HS-27A (cell line): ENCODE data around the gene LAMA2.
"Not testable (repeated sequence)": the region's sequence is repeated elsewhere in the genome, so short reads cannot be mapped to it uniquely, and the experiment has no call there.

Experiments
- DNase-seq: peaks from one replicate; pipeline ENCODE4 v3.0.0-alpha.2; 2012; ENCODE audit warnings: low read depth, missing footprints

LAMA2 gene

DNA sequence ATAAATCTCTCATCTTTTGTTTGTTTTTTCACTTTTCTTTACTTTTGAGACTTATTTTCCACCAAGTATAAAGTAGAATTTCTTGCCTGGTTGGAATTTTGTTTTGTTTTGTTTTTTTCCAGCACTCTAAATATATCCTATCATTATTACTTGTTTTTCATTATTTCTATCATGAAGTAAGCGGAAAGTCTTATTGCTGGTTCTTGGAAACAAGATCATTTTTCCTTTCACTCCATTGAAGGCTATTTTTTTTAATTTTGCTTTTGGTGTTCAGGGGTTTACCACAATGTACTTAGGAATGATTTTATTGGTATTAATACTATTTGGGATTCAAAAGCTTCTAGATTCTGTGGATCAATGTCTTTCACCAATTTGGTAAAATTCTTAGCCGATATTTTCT lies 190.1 kb downstream of the LAMA2 start:
- no peak for DNase-seq

DNA sequence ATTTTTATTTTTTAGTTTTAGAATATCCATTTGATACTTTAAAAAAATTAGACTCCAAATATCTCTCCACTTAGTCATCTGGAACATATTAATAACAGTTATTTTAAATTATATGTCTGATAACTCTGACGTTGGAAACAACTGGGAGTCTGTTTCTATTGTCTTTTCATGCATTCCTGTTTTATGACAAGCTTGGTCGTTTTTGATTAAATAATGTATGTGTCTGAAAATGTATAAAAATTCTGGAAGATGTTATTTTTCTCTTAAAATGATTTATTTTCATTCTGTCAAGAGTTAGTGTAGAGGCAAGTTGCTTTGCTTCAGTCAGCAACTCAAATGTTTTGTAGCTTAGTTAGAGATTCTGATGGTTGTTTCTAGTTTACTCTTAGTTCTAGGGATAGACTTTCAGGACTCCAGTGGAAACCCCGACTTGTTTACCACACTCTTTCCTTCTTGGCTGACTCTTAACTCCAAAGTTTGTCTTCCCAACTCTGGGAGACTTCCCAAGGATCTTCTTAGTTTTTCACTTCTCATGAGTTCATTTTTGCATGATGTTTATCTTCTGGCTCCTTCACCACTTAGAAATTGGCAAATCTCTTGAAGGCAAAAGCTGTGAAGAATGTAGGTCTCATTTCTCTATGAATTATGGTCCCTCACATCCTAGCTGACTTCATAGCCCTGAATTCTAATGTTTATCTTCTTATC lies 190.9 kb downstream of the LAMA2 start:
- no peak for DNase-seq

DNA sequence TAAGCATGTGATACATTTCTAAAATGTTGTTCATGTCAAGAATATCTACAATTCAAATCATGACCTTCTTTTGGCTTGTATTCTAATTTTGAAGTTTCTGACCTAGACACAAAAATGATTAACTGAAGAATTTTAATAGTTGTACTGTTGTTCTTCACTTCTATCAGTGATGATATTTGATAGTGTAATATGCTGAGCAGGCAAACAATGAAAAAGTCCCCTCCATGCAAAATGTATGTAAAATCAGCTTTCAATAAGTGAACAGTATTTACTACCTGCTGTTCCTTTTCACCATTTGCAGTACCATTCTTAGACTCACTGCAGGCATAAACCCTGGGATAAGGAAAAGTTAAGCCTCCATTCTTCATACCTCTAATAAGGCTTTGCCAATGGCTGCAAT lies 201.5 kb downstream of the LAMA2 start:
- no peak for DNase-seq

DNA sequence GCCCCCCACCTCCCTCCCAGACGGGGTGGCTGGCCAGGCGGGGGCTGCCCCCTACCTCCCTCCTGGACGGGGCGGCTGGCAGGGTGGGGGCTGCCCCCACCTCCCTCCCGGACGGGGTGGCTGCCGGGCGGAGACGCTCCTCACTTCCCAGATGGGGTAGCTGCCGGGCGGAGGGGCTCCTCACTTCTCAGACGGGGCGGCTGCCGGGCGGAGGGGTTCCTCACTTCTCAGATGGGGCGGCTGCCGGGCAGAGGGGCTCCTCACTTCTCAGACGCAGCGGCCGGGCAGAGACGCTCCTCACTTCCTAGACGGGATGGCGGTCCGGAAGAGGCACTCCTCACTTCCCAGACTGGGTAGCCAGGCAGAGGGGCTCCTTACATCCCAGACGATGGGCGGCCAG lies 205.5 kb downstream of the LAMA2 start:
- not testable (repeated sequence) for DNase-seq

DNA sequence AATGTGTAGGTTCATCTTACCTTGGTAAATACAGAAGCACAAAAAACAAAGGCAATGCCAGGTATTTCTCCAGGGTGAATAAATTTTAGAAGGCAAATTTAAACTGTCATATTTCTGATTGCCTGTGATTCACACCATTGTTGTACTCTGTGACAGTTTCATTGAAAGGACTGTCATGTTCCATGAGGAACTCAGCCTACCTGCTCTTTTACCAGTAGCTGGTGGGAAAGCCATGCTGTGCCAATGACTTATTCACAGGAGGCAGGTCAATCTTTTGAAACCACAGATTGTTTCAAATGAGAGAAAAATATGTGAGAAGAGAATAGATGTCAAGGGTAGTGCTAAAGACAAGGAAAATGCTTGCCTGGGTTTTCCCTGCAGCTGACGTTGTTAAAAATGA lies 206.4 kb downstream of the LAMA2 start:
- no peak for DNase-seq

DNA sequence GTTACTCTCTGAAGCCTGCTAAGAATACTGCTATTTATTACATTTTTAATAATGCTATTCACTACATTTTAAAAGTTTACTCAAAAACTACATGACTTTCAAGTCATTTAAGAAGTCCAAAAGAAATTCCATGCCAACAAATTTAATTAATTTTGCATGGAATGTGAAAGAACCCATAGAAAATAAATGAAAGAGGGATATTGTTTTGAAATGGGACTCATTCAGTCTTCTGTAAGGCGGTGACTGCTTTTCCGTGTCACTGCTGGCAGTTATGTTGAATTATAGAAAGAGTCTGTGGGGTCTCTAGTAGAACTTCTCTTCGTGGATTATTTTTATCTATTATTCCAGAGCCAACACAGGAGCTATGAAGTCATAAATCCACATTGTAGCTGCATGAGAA lies 211.2 kb downstream of the LAMA2 start:
- DNase-seq = no peak

DNA sequence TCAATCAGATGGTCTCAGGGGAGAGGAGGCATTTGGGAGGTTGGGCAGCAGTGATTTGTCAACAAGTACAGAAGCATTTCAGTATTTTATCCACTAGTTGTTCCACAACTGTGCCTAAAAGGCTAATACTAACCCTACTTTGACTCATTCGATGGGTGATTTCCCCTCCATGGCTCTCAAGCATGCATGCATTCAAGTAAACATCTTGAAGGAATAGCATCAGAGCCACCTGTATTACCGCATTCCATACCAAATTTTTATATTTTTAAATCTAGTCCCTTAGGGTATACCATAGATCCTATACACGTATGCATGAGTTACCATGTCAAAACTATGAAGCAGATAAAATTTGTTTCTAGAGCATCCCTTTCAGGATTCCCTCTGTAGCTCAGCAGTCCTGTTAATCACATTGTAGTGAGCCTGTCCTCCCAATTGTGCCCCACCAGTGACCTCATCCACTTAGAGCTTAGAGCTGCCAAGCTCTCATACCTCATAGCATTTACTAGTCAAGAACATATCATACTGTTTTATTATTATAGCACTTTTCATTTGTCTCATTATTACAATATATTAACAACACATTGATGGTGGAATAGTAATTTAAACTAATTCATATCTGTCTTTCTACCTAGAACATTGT lies 213.8 kb downstream of the LAMA2 start:
- DNase-seq = no peak

DNA sequence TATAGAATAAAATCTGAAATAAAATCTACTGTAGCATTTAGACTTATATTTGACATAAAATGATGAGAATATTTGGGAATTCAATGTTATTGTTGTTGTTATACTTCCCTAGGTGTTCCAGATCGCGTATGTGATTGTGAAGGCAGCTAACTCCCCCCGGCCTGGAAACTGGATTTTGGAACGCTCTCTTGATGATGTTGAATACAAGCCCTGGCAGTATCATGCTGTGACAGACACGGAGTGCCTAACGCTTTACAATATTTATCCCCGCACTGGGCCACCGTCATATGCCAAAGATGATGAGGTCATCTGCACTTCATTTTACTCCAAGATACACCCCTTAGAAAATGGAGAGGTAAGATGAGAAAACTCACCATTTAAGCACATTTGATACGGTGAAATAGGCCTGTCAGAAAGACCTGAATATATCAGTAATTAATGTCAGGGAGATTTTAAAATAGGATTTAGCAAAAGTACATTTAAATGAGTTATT lies 215.2 kb downstream of the LAMA2 start:
- DNase-seq = no peak

DNA sequence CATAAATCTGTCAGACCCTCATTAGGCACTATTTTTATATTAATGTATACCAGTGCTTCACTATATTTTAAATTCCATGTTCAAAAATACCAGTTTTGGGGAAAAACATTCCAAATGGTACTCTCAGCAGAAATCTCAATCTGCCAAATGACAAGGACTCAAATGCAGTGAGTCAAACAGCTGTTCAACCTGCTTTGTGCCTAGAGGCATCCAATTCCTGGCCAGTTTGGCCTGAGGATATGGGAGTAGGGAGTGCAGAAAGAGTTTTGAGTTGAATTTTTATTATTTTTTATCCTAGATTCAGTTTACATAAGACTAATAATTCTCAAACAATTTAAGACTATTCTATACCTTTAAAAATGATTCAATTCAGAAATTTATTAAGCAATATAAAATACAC lies 216.8 kb downstream of the LAMA2 start:
- no peak for DNase-seq

DNA sequence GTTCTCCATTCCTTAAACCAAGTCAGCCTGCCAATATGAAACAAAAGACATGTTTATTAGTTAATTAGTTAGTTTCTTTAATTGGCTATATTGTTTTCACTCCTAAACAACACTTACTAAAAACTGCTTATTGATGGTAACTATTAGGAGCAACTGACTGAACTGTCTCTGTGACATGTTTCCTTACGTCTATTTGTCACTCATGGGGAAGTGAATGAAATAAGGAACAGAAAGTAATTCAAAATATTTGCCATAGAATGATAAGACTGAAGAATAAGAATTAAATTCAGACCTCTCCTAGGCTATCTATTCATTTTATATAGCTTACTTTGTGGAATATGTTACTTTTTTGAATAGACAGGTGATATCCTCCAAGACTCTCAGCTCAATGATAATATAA lies 217.2 kb downstream of the LAMA2 start:
- DNase-seq = no peak

DNA sequence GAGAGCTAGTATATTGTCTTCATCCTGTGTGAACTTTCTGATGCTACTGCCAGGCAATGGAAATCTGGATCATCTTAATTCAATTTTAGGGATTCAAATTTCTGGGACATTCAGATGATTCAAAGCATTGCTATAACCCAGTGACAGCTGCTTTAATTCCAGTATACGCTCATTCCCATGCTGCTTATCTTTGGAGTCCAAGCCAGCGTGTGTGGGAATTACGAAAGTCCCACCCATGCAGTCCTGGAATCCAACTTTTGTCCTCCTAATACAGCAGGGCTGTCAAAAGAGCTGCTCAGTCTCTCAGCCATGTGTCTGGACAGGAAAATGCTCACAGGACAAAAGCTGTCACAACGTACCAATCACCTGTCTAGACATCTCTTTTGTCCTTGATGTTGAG lies 219.8 kb downstream of the LAMA2 start:
- DNase-seq = no peak

DNA sequence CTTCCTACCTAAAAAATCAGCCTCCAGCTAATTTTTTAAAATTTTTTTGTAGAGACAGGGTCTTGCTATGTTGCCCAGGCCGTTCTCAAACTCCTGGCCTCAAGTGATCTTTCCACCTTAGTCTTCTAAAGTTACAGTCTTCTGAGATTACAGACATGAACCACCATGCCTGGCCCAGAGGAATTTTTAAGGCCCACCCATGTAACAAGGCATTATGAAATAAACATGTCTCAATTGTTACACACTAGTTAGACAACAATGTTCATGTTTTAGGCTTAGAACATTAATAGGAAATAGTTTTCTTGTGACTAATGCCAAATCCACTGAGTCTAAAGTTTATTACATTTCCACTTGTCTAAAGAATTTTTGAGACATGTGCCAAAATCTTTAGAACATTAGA lies 221.2 kb downstream of the LAMA2 start:
- DNase-seq = peak; percentile 49

DNA sequence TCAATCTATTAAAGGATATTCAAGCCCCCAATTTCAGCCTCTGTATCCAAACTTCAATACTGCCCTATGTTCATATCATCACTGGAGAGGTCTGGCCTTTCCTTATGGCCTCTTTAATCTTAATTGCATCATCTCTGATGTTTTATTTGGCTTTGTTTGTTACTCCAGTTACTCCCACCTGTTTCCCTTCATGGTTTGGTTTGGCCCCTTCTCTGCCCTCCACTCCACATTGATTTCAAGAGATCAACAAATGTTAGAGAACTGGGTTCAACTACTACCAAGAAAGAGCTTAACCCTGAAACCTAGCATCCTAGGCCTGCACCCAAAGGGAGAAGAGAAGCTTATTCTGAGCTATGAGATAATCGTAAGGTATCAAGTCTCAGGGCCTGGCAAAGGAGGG lies 221.6 kb downstream of the LAMA2 start:
- DNase-seq = no peak

DNA sequence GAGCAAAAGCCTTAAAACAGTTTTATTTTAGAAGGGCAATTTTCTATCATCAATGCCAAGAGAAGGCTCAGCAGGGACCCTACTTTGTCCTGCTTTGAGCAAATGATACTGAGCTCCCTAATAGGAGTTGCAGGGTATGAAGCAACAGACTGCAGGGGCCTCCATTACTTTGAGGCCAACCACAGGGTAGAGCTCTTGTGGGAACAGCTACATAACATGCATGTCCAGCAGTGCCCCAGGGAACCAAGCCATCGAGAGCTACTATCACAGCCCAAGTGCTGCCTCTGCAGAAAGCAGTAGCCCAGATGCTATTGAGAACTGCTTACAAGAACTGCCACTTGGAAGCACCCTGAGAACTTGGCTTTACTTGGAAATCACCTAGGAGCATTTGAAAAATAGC lies 222.1 kb downstream of the LAMA2 start:
- no peak for DNase-seq

DNA sequence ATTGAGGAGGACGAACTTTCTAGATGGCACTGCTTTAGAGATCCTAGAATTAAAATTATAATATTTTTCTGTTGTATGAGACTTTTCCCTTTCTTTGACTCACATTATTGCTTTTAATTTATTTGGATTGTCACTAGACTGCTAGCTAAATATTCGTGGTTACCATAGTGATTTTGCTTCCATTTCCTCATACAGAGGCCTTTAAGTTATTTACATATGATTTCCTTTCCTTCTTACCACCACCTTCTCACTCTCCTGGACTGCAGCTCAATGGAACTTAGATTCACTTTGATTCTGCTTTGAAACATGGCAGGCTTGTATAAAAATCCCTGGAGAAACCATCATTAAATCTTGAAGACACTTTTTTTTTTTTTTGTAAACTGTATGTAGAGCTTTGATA lies 222.9 kb downstream of the LAMA2 start:
- DNase-seq = no peak

DNA sequence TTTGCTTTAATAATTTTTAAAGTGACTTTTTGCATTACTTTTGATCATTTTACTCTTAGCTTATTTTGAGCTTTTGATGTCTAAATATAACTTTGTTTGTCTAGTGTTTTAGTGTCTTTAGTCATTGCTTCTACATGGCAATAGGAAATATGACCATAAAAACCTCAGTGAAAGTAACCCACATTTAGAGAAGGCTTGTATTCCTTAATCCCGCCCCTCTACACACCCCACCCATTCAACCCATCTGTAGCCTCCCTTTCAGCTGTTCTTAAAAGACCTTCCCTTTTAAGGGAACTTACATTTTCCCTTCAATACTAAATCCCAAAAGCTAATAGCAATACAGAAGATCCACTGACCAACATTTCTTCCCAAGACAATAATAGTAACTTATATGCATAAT lies 225.4 kb downstream of the LAMA2 start:
- DNase-seq = no peak

DNA sequence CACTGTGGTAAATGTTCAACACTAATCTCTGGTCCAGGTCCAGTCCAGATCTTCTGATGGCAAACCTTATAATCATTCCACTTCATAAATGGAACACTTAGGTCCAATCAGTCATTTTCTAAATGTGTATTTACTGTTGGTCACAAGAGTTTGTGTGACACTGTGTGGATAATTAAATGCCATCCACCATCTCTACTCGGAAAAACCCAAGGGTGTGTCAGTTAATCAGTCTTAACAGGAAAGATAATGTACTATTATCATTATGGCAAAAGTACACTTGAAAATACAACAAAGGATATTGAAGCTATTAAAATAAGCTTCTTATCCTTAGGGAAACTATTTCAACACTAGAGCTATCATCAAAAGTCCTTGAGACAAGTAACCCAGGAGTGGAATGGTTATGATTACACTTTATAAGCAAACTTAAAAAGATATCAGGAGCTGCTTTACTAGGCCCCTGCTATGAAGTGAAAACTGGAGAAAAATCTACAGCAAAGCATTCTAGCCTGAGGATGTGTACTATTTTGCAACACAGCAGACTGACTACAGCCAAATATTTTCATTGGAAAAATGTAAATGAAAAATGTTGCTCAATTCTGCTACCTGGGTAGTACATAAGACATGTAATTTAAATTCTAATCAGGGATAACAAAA lies 227.9 kb downstream of the LAMA2 start:
- no peak for DNase-seq

DNA sequence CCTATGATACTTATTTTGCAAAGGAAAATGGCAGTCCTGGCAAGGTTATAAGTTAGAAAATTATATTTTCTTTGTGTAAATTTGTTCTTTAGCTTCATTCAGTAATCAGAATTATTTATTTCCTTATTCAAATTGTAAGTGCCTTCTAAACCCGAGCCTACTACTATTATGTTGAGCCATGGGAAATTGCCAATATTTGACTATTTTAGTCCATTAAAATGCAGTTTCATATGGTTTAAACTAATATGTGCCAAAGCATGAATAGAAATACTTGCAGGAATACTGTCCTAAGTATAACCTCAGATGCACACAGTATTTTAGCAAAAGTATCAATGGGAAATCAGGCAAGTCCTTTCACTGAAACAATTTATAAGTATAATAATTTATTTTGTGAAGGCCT lies 228.4 kb downstream of the LAMA2 start:
- DNase-seq = no peak

DNA sequence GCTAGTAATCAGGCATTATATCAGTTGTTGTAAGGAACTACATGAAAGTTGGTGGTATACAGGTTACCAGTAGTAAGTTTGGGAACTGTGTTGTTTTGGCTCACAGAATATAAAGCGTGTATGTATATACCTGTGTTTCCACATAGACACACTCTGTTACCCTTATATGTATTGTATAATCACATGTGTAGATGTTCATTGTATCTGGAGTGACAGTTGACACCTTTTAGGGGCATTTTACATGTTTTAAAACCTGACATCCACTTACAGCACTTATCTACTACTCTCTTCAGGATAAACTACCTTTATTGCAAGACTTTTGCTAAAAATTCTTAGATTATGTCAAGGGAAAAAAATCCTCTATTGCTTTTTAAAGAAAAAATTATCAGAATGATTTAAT lies 228.9 kb downstream of the LAMA2 start:
- DNase-seq = no peak

DNA sequence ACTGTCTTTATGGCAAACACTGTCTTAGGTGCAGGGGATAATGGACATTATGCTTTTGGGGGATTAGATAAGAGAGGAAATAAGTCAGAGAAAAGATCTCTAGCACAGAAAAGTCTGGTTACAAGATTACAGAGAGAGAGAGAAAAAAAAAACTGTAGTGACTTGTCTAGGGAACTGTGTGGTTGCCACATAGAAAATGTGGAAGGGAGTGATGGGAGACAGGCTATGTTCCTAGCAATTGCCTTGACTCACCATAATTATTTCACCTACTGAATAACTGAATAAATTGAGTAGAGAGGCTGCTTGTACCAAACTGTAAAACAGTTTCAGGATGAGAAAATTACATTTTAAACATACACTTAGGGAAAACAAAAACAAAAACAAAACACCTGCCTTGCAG lies 229.7 kb downstream of the LAMA2 start:
- DNase-seq = no peak

DNA sequence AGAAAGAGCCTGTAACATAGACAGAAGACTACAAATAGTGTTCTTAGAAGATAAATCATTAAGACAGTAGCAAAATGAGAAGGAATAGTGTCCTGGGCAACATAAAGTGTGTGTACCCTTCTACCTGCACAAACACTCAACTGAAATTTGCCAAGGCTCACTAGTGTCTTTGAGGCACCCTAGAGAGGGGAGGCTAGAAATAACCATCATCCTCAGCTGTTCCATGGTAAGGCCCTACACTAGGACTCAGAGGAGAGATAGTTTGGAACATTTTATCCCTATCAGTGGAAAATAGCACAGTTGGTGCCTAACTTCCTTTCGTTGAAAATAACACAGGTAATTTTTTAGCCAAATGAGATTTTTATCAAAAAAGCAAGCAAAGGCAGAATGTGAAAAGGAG lies 230.7 kb downstream of the LAMA2 start:
- DNase-seq = no peak

DNA sequence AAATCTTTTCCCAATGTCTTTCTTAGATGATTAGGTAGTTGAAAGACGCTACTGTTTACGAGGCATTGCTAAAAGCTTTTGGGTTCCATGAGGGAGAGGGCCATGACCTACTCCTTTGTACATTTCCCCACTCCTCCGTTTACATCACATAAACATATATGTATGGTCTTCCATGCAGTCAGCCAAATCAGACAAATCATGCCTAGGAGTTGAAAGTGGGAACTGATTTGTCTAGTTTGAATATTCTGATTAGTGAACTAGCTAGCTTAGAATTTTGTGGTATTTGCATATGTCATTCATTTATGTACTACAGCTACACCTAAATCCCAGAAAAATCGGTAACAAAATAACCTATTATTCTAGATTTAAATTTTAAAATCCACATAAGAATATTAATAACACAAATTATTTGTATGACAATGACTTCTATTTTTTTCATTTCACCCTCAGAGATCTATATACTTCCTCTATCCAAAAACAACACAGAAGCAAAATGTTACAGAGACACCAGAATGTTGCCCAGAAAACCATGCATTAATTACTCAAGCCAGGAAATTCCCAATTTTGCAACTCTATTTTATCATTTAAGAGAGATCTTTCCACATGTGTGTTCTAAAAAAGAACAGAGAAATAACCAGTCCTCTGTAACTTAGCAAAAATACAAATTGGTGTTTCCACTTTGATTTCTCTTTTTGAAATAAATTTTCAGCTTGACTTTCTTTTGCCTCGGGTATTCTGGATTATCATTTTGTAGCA lies 231.9 kb downstream of the LAMA2 start:
- no peak for DNase-seq

DNA sequence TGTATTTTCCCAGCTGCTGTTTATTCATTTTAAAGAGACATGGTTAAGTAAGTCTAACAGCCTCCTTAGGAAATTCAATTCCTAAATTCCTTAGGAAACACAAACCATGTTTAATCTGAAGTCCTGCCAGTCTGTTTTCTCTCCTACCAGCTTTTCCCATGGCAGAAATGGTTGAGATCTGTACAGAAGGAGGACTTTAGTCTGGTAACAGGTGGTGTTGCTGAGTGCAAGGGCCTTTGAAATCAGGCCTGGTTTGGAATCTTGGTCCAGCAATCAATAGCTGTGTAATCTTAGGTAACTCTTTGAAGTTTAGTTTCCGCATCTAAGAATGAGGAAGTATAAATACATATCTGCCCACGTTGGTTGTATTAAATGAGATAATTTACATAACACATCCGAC lies 232.5 kb downstream of the LAMA2 start:
- DNase-seq = no peak
